HG03159 (cell line): ENCODE data around the gene DOCK3.
"Not testable (repeated sequence)": the region's sequence is repeated elsewhere in the genome, so short reads cannot be mapped to it uniquely, and the experiment has no call there.

ENCODE experiments used
- ATAC-seq: cut with Tn5 transposase; IDR thresholded peaks from one replicate; pipeline ENCODE4 v1.9.1; 2021; ENCODE audit warnings: mild to moderate bottlenecking, moderate library complexity; ENCODE audit not compliant: unreplicated experiment

Gene DOCK3

DNA sequence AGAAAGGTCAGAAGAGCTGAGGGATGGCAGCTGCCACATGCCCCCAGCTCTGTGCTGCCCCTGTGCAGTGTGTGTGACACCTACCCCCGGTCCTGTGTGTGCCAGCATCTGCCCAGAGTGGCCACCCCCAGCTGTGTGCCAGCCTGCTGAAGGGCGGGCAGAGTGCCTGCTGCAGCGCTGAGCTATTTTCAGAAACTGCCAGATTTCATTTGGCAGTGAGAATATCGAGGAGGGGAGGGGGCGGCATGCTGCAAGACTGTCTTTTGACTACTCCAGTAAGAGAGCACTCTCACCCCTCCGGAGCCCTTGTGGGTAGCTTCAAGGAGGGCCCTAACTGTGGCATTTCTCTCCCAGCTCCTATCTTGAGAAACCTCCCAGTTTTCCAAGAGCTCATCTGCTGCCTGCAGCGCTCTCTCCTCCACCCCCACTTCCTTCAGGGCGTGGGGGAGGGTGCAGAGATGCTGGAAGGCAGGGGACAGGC lies 25.2 kb upstream of the DOCK3 start:
- no peak for ATAC-seq

DNA sequence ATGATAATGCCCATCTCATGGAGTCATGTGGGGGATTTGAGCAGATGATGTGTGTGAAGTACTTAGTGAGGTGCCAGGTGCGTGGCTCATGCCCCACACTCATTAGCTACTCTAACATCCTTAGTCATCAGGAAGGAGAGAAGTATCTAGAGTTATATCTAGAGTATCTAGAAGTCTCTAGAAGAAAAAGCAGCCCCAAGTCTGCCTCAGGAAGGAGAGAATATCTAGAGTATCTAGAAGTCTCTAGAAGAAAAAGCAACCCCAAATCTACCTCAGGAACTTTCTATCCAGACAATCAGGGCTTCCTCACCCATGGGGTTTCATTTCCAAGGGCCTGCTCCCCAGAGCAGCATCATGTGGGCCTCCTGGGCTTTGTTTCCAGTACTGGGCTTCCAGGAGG lies 24.7 kb upstream of the DOCK3 start:
- no peak for ATAC-seq

DNA sequence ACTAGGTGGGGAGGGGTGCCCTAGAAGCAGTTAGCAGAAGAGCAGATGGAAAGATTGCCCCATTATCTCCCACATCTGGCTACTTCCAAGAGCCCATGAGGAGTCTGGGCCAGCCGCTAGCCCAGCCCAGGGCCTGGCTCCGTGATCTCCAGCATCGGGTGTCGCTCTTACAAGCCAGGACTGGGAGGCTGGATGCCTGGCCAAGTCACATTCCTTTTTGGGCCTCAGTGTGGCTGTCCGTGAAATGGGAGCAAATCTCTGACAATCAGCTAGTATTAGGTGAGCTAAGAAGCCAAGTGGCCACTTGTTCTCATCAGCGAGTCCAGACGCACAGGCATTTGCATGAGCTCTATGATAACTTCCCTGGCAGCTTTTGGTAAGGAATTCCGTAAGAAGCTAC lies 23.3 kb upstream of the DOCK3 start:
- no peak for ATAC-seq

DNA sequence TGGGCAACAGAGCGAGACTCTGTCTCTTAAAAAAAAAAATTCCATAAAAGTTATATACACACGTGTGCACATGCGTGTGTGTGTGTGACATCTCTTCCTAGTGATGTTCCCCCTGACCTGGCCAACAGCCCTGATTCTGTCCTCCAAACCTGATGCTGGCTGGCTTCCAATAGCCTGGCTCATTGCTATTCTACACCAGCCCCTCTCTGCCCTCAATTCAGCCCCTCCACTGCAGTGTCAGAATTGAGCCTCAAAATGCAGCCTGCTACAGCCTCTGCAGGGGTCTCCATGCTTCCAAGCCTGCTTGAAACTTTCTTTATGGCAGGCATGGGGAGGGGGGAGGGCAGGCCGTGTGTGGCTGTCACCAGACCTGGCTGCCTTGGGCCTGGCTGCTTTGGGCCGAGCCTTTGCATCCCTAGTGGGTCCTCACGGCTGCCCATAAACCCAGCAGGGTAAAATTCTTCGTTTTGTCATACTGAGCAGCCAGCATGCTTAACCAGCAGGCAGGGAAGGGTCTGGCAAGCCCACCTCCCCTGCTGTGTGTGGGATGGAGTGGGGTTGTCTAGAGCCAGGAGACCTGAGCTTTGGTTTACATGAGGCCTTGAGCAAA lies 22.7 kb upstream of the DOCK3 start:
- ATAC-seq: no peak

DNA sequence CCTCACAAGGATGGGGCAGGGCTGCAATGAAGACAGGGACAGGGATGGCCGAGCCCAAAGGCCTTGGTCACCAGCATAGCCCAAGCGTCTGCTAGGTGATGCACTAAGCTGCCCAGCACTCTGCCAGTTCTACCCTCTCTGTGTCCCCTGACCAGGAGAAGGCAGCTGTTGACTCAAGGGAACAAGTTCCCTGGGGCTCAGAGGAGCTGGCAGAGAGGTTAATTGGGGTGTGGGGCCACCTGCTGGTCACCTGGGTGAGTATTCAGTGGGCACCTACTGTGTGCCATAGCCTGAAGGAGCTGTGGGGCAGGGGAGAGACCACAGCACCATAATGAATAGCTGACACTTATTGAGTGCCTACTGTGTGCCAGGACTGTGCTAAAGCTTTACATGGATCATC lies 22.0 kb upstream of the DOCK3 start:
- ATAC-seq: no peak

DNA sequence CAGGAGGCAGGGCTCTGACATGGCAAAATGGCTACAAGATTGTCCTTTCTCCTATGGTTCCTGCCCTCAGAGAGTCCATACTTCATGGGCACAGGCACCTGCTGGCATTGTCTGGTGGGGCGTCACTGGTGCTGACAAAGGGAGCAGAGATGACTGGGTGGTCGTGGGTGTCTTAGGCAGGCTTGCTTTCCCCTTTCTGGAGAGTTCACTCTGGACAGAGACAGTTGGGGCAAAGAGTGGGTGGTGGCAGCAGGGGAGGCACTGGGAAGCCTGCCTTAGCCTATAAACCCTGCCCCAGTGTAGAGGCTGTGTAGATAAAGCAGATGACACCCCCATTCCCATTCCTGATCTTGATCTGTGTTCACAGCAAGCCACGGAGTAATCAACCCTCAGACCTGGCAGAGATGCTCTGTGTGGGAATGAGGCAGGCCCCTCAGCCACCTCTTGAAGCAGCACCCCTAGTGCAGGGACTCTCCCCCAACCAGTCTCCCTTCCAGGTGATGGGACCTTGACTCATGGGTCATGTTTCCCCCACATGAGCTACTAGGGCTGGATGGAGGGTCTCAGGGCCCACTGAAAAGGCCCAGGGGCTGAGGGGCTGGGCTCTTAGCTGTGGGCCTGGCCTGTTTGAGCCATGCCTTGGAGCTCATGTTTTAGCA lies 20.7 kb upstream of the DOCK3 start:
- no peak for ATAC-seq

DNA sequence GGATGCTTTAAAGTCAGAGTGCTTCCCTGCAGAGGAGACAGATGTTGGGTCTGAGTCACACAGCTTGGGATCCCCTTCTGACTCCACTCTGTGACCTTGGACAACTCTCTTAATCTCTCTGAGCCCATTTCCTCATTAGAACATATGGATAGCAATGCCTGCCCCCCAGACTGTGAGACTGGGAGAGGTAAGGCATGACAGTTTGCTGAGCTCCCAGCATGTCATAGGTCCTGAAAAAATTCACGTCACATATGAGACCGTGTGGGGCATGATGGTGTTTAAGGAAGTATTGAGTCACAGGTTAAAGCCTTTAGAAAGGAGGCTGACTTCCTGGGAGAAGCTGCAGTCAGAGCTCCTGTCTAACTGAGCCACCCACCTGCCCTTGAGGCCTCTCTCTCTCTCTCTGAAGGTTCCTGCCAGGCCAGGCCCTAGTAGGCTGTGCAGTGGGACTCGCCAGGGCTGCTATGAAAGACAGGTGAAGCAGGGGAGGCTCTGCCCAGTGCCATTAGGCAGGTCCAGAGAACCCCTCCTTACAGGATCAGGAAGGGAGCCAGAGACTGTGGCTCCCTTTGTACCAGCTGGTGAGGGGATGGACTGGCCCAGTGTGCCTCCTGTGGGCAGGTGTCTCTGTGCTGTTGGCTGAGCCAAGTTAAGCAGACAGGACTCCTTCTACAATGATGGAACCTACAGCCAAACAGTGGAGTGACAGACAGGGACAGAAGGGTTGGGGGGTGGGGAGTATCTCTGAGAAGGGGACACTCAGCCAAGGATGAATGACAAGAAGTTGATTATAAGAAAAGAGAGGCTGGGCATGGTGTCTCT lies 19.5 kb upstream of the DOCK3 start:
- no peak for ATAC-seq

DNA sequence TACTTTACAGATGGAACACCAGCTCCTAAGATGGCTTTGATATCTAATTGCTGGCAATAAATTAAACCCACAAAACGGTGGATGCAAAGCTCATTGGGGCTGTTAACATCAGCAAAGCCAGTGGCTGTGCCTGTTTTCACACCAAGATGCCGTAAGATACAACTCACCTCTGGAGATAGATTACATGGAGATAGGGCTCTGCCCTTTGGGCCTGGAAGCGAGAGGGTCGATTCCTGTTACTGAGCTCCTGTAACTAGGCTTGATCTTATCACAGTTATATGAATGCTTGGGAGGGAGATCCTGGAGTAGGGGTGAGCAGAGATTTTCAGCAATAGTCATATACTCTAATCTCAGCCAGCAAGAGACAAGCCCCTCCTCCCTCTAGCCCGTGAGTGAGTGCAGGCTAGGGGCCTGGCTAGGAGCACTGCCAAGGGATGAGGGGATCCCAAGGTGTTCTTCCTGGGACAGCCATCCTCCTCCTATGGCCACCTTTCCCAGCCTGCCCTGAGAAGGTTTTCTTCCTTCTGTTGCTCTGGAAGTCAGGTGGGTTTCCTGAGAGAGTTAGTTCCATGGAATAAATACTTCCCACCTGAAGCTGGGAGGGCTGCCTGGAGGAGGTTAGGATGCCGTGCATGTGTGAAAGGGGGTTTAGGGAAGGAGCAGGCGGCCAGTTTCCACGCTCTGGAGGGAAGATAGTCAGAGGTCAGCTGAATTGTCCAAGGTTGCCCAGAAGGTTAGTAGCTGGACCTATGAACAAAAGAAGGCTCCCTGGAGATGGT lies 18.1 kb upstream of the DOCK3 start:
- ATAC-seq: no peak

DNA sequence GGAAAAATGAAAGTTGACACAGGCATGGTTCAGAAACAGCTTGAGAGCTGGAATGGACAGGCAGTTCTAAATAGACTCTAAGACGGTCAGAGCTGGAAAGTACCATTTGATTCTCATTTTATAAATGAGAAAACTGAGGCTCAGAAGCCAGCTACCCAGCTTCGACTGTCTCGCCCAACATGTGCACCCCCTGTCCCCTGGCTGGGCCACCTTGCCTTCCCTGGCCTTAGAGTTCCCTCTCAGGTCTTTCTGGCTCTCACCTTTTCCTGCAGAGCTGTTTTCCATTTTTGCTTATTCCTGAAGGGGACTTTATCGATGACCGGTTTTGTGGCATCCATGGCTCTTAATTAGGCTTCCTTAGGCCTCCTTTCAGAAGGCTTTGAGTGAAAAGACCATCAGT lies 17.3 kb upstream of the DOCK3 start:
- no peak for ATAC-seq

DNA sequence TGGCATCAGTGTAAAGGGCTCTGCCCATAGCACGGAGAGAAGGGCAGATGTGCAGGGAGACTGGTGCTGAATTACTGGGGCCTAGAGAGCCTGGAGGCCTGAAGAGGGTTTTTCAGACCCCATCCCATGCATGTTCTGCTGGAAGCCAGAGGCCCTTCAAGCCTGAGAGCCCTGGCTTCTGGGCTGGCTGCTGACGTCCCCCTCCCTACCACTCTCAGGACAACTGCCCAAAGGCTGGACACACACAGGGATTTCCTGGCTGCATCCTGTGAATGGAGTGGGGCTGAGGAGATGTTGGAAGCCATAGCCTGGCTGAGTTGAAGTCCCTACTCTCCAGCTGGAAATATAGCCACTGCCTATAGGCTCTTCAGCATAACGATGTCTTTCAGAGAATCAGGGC lies 16.9 kb upstream of the DOCK3 start:
- no peak for ATAC-seq

DNA sequence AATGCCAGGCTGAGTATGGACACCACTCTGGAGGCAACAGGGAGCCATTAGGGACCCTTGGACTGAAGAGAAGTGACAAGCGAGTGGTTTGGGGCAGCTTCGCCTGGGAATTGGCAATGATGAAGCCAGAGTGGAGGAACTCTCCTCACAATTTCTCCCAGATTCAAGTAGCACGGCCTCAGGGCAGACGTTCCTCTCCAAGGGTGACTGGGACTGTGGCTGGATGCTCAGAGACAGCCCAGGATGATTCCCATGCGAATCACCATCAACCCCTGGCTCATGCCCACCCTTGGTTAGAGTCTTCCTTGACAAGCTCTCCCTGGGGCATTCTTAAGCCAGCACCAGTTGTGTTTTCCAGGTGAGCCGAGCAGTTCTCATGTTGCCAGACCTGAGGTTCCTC lies 16.3 kb upstream of the DOCK3 start:
- ATAC-seq: no peak

DNA sequence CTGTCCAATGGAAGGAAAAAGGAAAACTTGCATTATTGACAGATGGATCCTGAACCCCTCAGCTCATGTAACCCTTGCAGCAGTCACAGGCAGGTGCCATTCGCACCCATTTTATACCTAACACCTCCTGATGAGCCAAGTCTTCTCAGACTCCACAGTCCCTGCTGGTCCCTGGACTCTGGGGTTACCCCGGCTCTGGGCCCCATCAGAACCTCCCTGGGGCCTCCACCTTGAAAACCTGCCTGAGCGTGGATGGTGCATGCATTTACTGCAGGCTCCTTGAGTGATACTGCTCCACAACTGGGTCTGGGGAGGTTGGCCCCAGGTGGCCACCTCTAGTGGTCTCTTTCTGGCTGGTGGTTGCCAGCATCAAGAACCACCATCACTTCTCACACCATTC lies 15.9 kb upstream of the DOCK3 start:
- ATAC-seq: no peak

DNA sequence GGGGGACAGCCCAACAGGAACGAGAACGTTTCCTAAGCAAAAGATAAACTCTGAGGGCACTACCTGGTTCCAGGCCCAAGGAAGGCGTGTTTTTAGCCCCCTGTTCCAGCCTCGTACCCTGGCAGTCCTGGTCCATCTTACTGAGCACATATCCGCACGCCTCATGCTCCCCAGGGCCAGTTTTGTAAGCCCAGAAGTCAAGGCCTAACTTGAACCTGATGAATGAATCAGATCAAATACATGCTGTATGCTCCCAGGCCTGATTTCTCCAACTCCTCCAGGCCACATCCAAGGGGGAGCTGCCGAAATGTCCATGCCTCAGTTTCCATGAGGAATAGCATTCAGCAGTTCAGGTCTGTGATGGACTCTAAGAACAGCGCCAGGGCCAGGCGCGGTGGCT lies 14.3 kb upstream of the DOCK3 start:
- ATAC-seq: no peak

DNA sequence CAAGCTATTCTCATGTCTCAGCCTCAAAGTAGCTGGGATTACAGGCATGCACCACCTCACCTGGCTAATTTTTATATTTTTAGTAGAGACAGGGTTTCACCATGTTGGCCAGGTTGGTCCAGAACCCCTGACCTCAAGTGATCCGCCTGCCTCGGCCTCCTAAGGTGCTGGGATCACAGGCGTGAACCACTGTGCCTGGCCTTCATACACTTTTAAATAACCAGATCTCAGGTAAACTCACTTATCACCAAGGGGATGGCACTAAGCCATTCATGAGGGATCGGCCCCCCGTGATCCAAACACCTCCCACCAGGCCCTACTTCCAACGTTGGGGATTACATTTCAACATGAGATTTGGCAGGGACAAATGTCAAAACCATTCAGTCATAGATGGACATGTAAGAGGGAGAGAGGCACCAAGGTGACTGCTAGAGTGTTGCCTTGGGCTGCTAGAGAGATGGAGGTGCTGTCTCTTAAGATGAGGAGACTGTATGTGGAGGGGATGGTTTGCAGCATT lies 13.3 kb upstream of the DOCK3 start:
- ATAC-seq: no peak

DNA sequence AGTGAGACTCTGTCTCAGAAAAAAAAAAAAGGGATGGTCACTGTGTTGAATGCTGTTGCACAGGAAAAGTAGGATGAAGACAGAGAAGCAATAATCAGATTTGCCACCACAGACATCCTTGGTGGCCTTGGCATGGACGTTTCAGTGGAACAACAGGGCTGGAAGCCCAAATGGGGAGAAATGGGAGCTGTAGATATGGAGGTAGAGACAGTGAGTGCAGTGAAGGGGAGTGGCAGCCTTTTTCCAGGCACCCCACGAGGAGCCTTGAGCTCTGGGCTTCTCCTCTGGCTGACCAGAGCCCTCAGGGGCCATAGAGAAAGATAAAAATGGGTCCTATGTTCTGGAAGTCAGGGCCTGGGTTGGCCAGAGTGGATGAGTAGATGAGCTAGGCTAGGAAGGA lies 12.3 kb upstream of the DOCK3 start:
- ATAC-seq: no peak

DNA sequence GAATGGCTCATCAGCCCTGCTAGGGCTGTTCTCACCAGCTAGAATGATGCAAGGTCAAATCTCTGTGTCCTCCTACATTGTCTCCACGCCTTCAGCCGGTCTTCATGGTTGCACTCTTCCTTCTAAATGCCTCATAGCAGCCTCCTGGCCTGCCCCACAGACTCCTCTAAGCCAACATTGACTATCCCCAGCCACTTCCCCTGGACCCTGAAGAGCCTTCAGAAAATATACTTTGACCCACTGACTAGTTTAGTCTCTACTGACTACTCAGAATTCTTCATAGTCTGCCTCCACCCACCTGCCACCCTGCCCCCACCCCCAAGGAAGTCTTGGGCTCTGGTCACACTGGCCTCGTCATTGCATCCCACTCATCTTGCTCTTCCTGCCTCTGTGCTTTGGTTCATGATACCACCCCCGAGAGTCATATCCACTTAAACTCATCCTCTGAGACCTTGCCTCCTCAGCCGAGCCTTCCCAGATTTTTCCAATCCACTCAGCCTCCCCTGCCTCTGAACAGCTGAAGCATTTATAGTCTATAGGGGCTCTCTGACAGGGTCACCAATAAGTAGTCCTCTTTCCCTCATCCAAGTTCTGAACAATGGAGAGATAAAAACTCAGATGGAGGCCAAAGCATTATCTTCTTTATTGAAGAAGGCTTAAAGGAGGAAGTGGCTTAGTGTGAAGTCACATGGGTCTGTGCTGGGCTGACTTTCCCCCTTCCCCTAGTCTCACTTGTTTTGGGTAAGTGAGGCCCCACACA lies 9.5 kb upstream of the DOCK3 start:
- no peak for ATAC-seq

DNA sequence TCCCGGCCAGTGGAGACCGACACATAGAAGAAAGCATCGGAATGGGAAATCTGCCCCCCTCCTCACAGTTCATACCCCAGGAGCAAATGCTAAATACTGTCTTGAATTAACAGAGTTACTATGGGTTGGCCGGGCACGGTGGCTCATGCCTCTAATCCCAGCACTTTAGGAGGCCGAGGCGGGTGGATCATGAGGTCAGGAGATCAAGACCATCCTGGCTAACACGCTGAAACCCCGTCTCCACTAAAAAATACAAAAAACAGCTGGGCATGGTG lies 8.9 kb upstream of the DOCK3 start:
- ATAC-seq: not testable (repeated sequence)

DNA sequence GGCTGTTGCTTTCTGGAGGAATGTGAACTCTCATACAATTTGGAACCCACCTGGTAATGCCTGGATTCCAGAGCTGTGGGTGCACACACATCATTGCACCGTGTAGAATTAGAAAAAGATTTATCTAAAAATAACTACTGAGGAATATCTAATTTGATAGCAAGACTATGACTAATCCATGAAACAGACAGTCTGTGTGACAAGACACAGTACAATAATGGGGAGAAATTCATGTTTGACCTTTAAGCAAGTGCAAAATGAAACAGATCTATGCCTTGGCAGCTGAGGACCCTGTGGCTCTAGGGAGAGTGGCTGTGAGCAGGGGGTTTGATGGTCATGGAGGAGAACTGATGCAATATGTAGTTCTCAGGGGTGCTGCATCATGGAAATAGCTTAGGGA lies 7.9 kb upstream of the DOCK3 start:
- ATAC-seq: no peak

DNA sequence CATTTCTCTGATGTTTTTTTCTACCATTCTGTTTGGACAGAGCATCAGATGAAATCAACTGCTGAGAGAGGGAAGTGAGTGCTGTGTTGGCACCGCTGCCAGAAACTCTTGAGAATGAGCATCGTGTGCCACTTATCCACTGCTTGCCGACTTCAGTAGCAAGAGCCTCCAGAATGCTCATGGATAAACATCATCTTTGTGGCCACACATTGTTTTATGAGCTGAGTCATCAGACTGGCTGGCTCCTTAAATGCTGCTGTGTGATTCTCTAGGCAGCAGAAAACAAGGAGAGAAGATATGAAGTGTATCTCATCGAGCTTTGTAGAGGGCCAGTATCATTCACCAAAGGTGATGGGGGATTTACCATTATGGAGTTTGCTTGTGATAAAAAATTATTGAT lies 3.4 kb upstream of the DOCK3 start:
- no peak for ATAC-seq

DNA sequence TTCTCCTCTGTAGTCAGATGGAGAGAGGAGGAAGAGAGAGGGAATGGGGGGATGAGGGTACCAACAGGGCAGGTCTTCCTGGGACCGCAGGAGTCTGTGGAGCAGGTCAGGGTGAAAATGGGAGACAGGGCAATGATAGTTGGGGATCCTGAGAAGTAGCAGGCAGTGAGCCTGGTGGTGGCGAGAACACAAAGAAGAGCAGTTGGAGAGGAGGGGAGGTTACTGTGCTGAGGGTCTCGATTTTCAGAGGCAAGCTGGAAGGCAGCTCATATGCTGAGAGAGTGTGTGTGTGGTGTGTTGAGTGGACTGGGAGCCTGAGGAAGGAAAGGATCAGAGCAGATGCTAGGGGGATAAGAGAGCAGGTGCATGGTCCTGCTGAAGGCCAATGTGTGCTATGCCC lies 2.1 kb upstream of the DOCK3 start:
- ATAC-seq: no peak

DNA sequence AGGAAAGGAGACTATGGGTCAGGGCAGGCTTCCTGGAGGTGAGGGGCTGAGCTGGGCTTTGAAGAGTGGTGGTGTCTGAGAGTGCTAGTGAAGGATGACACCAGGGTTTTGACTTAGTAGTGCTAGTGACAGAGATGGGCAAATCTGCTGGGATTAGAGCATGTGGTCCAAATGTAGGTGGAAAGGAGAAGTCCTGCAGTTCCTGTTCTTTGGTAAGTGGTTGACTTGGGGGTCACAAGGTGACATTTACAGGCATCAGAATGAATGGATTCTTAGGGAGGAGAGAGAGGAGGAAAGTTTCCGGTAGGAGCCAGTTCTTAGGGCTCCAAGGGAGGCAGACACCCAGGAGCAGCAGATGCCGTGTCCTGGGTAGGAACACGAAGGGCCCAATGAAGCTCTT lies 796 bp upstream of the DOCK3 start:
- no peak for ATAC-seq
